NCI-H446 (cell line): ENCODE measurements around the gene MYO1G.
"Not testable (repeated sequence)": the region's sequence is repeated elsewhere in the genome, so short reads cannot be mapped to it uniquely, and the experiment has no call there.

Experiments
- DNase-seq, 2 experiments: peaks; one replicate each; lab custom pipeline; 2025; lab: John Stamatoyannopoulos, UW

The MYO1G gene

GRCh38 chr7:44936322-44936721 is 42.5 kb downstream of the MYO1G start:
- DNase-seq, result no peak

GRCh38 chr7:44935583-44935982 is 43.2 kb downstream of the MYO1G start:
- no peak for DNase-seq

GRCh38 chr7:44935016-44935415 is 43.8 kb downstream of the MYO1G start:
- no peak for DNase-seq

- not testable (repeated sequence) for DNase-seq
These were observed 44.3 kb downstream of the MYO1G start for GRCh38 chr7:44934510-44934909.

GRCh38 chr7:44930921-44931320 is 47.9 kb downstream of the MYO1G start:
- no peak for DNase-seq

- DNase-seq, result no peak
These were observed 56.5 kb downstream of the MYO1G start for GRCh38 chr7:44922351-44922694.

- peak; percentile 64 to 85 for DNase-seq
These were observed 57.0 kb downstream of the MYO1G start for GRCh38 chr7:44921607-44922350.

GRCh38 chr7:44920119-44920518 is 58.7 kb downstream of the MYO1G start:
- DNase-seq, result no peak

GRCh38 chr7:44918029-44918428 is 60.8 kb downstream of the MYO1G start:
- no peak for DNase-seq

- DNase-seq, result no peak
These were observed 61.4 kb downstream of the MYO1G start for GRCh38 chr7:44917465-44917864.

GRCh38 chr7:44914992-44915607 is 63.7 kb downstream of the MYO1G start:
- DNase-seq, result no peak

GRCh38 chr7:44912775-44913347 is 66.0 kb downstream of the MYO1G start:
- no peak for DNase-seq
